ENCODE measurements around the gene FHDC1. TPM values are rescaled to one million over a fixed set of nuclear protein-coding genes. Genes with fewer than 3 reads are reported as not detected.

FHDC1 gene
- total RNA-seq, 4 donors from 2014 or later = 4.5 to 12.8 (median 8.5) TPM

GRCh38 chr4:152945639-152946038 is 9.5 kb downstream of the FHDC1 start:
- DNase-seq = no peak
- WGBS, 2 donors = 88% methylated on average over 8 to 9 of the region's 9 CpGs
- H3K4me3 ChIP-seq = no peak overlapping the region
- no peak overlapping the region for H3K27ac ChIP-seq
- peaks cover 0 to 25% (median 0%) of the 10 kb centered on the region in 3 donors for H3K4me1 ChIP-seq
- peaks cover 0 to 34% (median 0%) of the 10 kb centered on the region in 3 donors for H3K36me3 ChIP-seq
- H3K27me3 ChIP-seq = no peaks in the 10 kb centered on the region
- intact Hi-C loops (cut with DNase I) = no loop called here
- no peaks in the 10 kb centered on the region for H3K9me3 ChIP-seq
- TF ChIP-seq CTCF (IDR thresholded peaks at IDR 0.05) (no peak), POLR2A (IDR thresholded peaks at IDR 0.05) (no peak)

- TF ChIP-seq CTCF (IDR thresholded peaks at IDR 0.05) (no peak), POLR2A (IDR thresholded peaks at IDR 0.05) (no peak)
- no peak overlapping the region for H3K27ac ChIP-seq
- no peaks in the 10 kb centered on the region for H3K9me3 ChIP-seq
- no peaks in the 10 kb centered on the region for H3K27me3 ChIP-seq
- intact Hi-C loops (cut with DNase I) = no loop called here
- no peak for DNase-seq
- WGBS, 2 donors = 61% methylated on average over 4 of the region's 4 CpGs
- H3K4me1 ChIP-seq = peaks cover 0 to 24% (median 0%) of the 10 kb centered on the region in 3 donors
- peaks cover 0 to 34% (median 0%) of the 10 kb centered on the region in 3 donors for H3K36me3 ChIP-seq
- H3K4me3 ChIP-seq = no peak overlapping the region
These were observed 10.3 kb downstream of the FHDC1 start for GRCh38 chr4:152946446-152946845.

GRCh38 chr4:152947311-152947710 is 11.2 kb downstream of the FHDC1 start:
- H3K4me3 ChIP-seq = no peak overlapping the region
- no peaks in the 10 kb centered on the region for H3K9me3 ChIP-seq
- H3K27me3 ChIP-seq = no peaks in the 10 kb centered on the region
- H3K36me3 ChIP-seq = peaks cover 0 to 34% (median 0%) of the 10 kb centered on the region in 3 donors
- H3K27ac ChIP-seq = no peak overlapping the region
- WGBS, 2 donors = 78 to 84% methylated on average over 2 of the region's 2 CpGs
- H3K4me1 ChIP-seq = peaks cover 0 to 24% (median 0%) of the 10 kb centered on the region in 3 donors
- no peak for TF ChIP-seq POLR2A (IDR thresholded peaks at IDR 0.05)
- no peak for TF ChIP-seq CTCF (IDR thresholded peaks at IDR 0.05)
- no peak for DNase-seq
- intact Hi-C loops (cut with DNase I) = no loop called here

DNA sequence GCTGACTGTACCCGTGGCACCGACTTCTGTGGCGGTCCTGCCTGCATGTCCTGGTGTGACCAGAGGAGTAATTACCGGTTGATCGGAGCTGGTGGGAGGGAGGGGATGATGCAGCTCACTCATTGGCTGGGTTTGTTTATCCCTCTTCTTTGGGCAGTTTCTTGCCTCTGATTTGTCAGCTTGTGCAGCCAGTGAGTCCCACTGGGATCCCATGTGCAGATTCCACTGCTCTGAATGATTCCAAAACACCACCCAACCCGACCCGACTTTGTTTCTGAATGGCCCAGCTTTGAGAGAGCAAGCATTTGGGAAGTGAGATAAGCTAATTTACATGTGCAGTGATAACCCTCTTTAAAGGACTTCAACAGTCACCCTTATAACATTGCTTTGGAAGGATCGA is 13.8 kb downstream of the FHDC1 start:
- no peak for DNase-seq
- Histone ChIP-seq H3K4me1 (peaks cover 0 to 9% (median 0%) of the 10 kb centered on the region in 3 donors), H3K27ac (no peak overlapping the region), H3K4me3 (no peak overlapping the region), H3K36me3 (peaks cover 0 to 34% (median 0%) of the 10 kb centered on the region in 3 donors), H3K9me3 (no peaks in the 10 kb centered on the region), H3K27me3 (no peaks in the 10 kb centered on the region)
- 83 to 84% methylated on average over 5 to 7 of the region's 8 CpGs for WGBS, 2 donors
- TF ChIP-seq CTCF (IDR thresholded peaks at IDR 0.05) = no peak
- TF ChIP-seq POLR2A (IDR thresholded peaks at IDR 0.05) = no peak
- intact Hi-C loops (cut with DNase I) = no loop called here

GRCh38 chr4:152950402-152951274 is 14.5 kb downstream of the FHDC1 start:
- TF ChIP-seq CTCF (IDR thresholded peaks at IDR 0.05) = no peak
- TF ChIP-seq POLR2A (IDR thresholded peaks at IDR 0.05) = no peak
- Histone ChIP-seq H3K36me3 (peaks cover 0 to 37% (median 0%) of the 10 kb centered on the region in 3 donors), H3K4me1 (peaks cover 0 to 5% (median 0%) of the 10 kb centered on the region in 3 donors), H3K27ac (no peak overlapping the region), H3K4me3 (no peak overlapping the region), H3K9me3 (no peaks in the 10 kb centered on the region), H3K27me3 (no peaks in the 10 kb centered on the region)
- 84 to 88% methylated on average over 9 to 10 of the region's 11 CpGs for WGBS, 2 donors
- intact Hi-C loops (cut with DNase I) = no loop called here
- DNase-seq = no peak

Measured in esophagus squamous epithelium (tissue), 5 donors.